GM11168 (cell line): ENCODE data around the gene INSRR.

ENCODE experiments used
- in situ Hi-C: fragments of 300-500 bp; cut with MboI; formaldehyde crosslinking; loops from one replicate; pipeline ENCODE4 v1.12.0; 2022; ENCODE audit warnings: low sequenced_read_pairs; ENCODE audit not compliant: unreplicated experiment

The INSRR gene

GRCh38 chr1:156876281-156876680, 17.4 kb upstream of the INSRR start:
- in situ Hi-C loops = no loop called here

- in situ Hi-C loops = no loop called here
These were observed 16.4 kb upstream of the INSRR start for GRCh38 chr1:156875341-156875615.

- in situ Hi-C loops = no loop called here
These were observed 15.8 kb upstream of the INSRR start for GRCh38 chr1:156874572-156875340.

- in situ Hi-C loops = no loop called here
These were observed 15.2 kb upstream of the INSRR start for GRCh38 chr1:156874142-156874541.

GRCh38 chr1:156873659-156874058, 14.7 kb upstream of the INSRR start:
- in situ Hi-C loops = no loop called here

- in situ Hi-C loops = no loop called here
These were observed 10.5 kb upstream of the INSRR start for GRCh38 chr1:156869455-156869854.

GRCh38 chr1:156868341-156868740, 9.4 kb upstream of the INSRR start:
- in situ Hi-C loops = no loop called here

- in situ Hi-C loops = no loop called here
These were observed 7.5 kb upstream of the INSRR start for GRCh38 chr1:156866249-156866909.

GRCh38 chr1:156865865-156866248, 6.9 kb upstream of the INSRR start:
- in situ Hi-C loops = no loop called here

GRCh38 chr1:156865258-156865657, 6.3 kb upstream of the INSRR start:
- in situ Hi-C loops = no loop called here

GRCh38 chr1:156864796-156865195, 5.9 kb upstream of the INSRR start:
- in situ Hi-C loops = no loop called here

- in situ Hi-C loops = no loop called here
These were observed 4.7 kb upstream of the INSRR start for GRCh38 chr1:156863631-156864030.

- in situ Hi-C loops = no loop called here
These were observed 4.2 kb upstream of the INSRR start for GRCh38 chr1:156862997-156863599.

GRCh38 chr1:156862584-156862983, 3.7 kb upstream of the INSRR start:
- in situ Hi-C loops = no loop called here

GRCh38 chr1:156860628-156861423, 1.9 kb upstream of the INSRR start, which contains the start of gene NTRK1:
NTRK1 (plus strand) TSS chr1:156860865; CDS start chr1:156860935, 70 bp downstream.
- in situ Hi-C loops = no loop called here

- in situ Hi-C loops = no loop called here
These were observed 1.3 kb upstream of the INSRR start for GRCh38 chr1:156860113-156860627.

GRCh38 chr1:156859523-156860112, 701 bp upstream of the INSRR start:
- in situ Hi-C loops = no loop called here

GRCh38 chr1:156858555-156858956, 361 bp downstream of the INSRR start:
- in situ Hi-C loops = no loop called here

GRCh38 chr1:156857532-156857931, 1.4 kb downstream of the INSRR start:
- in situ Hi-C loops = no loop called here

GRCh38 chr1:156856282-156856785, 2.6 kb downstream of the INSRR start:
- in situ Hi-C loops = no loop called here
